Mucosa of descending colon (tissue), 3 donors: Measurements from ENCODE around the gene SLC25A21. TPM values are rescaled to one million over a fixed set of nuclear protein-coding genes. Genes with fewer than 3 reads are reported as not detected.

ENCODE experiments used
- ATAC-seq: fragments of 200-7000 bp; cut with Tn5 transposase; one replicate; pipeline ENCODE4 v1.9.1; 2020; ENCODE audit warnings: mild to moderate bottlenecking, moderate library complexity
- DNase-seq, 3 donors: peaks; one replicate each; pipeline ENCODE4 v3.0.0-alpha.2; 2020
- H3K36me3 ChIP-seq: fragments of 200-600 bp; one replicate; pipeline ENCODE4 v1.8.0; 2021; ENCODE audit warnings: low read depth, mild to moderate bottlenecking
- H3K4me1 ChIP-seq: fragments of 200-600 bp; one replicate; pipeline ENCODE4 v1.8.0; 2021; ENCODE audit warnings: low read depth, mild to moderate bottlenecking
- H3K4me3 ChIP-seq: fragments of 200-600 bp; one replicate; pipeline ENCODE4 v1.8.0; 2021; ENCODE audit warnings: mild to moderate bottlenecking
- H3K9me3 ChIP-seq: fragments of 200-600 bp; one replicate; pipeline ENCODE4 v1.8.0; 2021; ENCODE audit warnings: mild to moderate bottlenecking
- intact Hi-C, 2 donors: fragments of 100-400 bp; cut with DNase I in 1 of 2; cut with micrococcal nuclease in 1 of 2; formaldehyde crosslinking; loops; one replicate each; pipeline versions ENCODE4 v1.11.0 to v1.11.1; 2022; cut with DNase I, micrococcal nuclease
- total RNA-seq, 3 donors: library from RNA; stranded (reverse); fragmentation: NEBNext Ultra II Directional in 2 of 3; extraction: Animal tissue kit (Norgen Biotek cat#: 25700) in 2 of 3; gene quantifications; one replicate each; pipeline versions ENCODE4 v1.2.1 to v1.2.4, GENCODE V29; 2021 to 2023
- TF ChIP-seq, protein P1 (sequence below): fragments of 200-600 bp; IDR thresholded peaks from one replicate; pipeline ENCODE4 v1.8.0; 2022; ENCODE audit warnings: antibody characterized with exemption, mild to moderate bottlenecking
- donor health status: DM: no; HTN: no; CAD: no; lungs with moderate emphysema.
- donor health status: DM: no; HTN: no; CAD: no.
- donor health status: DM: no; HTN: yes; CAD: no.

The SLC25A21 gene
- total RNA-seq, 3 donors from 2014 or later: 0.31 to 1.4 (median 0.61) TPM

DNA sequence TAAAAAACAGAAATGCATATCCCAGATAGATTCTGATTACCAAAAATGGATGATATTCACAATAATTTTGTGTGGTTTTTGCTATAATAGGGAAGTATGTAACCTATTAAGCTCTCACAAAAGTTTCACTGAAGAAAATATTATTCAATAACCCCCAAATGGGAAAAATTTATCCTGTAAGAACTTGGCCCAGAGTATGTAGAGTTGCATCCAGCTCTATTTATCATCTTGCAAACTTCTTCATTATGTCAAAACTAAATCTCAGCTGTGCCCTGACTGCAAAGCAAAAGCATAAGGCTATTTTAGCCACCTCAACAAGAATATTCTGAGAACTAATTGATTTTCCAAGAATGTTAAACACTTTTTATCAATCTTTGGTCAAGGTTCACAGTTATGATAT, 311.6 kb downstream of the SLC25A21 start:
- ATAC-seq (no peak), DNase-seq (no peak)
- TF ChIP-seq, protein P1, sequence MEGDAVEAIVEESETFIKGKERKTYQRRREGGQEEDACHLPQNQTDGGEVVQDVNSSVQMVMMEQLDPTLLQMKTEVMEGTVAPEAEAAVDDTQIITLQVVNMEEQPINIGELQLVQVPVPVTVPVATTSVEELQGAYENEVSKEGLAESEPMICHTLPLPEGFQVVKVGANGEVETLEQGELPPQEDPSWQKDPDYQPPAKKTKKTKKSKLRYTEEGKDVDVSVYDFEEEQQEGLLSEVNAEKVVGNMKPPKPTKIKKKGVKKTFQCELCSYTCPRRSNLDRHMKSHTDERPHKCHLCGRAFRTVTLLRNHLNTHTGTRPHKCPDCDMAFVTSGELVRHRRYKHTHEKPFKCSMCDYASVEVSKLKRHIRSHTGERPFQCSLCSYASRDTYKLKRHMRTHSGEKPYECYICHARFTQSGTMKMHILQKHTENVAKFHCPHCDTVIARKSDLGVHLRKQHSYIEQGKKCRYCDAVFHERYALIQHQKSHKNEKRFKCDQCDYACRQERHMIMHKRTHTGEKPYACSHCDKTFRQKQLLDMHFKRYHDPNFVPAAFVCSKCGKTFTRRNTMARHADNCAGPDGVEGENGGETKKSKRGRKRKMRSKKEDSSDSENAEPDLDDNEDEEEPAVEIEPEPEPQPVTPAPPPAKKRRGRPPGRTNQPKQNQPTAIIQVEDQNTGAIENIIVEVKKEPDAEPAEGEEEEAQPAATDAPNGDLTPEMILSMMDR: no peak
- intact Hi-C loops: no loop called here
- Histone ChIP-seq H3K36me3 (no peaks in the 10 kb centered on the region), H3K9me3 (no peaks in the 10 kb centered on the region), H3K4me1 (peaks cover 10% of the 10 kb centered on the region), H3K4me3 (no peak overlapping the region)

DNA sequence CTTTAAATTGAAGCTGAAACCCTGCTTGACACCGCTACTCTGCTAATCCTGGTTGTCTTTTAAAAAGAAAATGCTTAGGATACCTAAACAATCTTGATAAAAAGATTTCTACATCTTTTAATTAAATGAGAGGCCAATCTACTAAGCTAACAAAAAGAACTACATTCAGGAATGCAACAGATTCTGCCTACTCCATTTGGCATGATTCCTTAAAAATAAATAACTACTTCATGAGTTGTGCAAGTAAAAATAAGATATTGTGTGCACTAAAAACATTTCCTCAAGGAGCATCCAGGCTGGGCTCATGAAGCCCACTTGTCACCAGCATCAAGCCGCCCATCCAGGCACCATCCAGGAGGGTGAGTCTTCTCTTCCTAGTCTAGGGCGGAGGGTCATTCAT, 313.3 kb downstream of the SLC25A21 start:
- TF ChIP-seq, protein P1: no peak
- ATAC-seq (no peak), DNase-seq (no peak)
- intact Hi-C loops: no loop called here
- Histone ChIP-seq H3K36me3 (no peaks in the 10 kb centered on the region), H3K4me1 (peaks cover 12% of the 10 kb centered on the region), H3K9me3 (no peaks in the 10 kb centered on the region), H3K4me3 (no peak overlapping the region)

DNA sequence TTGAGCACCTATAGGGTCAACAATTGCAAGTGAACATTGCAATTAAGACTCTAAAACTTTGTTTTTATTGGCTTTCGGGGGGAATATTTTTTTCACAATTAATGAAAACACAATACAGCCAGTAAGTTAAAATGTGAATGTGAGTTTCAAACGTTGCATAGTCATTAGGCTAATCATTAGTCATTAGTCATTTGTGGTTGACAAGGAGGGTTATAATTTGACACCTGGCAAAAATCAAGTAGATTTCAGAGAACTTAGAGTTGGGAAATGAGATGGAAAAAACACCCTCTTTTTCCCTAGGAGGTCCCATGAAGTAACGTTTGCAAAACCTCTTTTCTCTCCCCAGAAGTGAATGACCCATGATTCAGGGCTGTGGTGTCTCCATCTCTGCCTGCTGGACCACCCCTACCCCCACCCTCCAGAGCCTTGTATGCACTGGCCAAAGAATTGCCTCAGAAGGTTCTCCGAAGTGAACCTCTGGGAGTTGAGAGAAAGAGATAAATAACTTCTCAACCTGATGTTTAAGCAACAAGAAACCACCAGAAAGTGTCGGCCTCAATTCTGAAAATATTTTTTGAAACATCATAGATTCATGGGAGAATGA, 314.5 kb downstream of the SLC25A21 start:
- TF ChIP-seq, protein P1: no peak
- intact Hi-C loops: no loop called here
- ATAC-seq: no peak
- no peaks in the 10 kb centered on the region for H3K36me3 ChIP-seq
- H3K4me3 ChIP-seq: no peak overlapping the region
- H3K4me1 ChIP-seq: peaks cover 16% of the 10 kb centered on the region
- no peak for DNase-seq
- no peaks in the 10 kb centered on the region for H3K9me3 ChIP-seq

DNA sequence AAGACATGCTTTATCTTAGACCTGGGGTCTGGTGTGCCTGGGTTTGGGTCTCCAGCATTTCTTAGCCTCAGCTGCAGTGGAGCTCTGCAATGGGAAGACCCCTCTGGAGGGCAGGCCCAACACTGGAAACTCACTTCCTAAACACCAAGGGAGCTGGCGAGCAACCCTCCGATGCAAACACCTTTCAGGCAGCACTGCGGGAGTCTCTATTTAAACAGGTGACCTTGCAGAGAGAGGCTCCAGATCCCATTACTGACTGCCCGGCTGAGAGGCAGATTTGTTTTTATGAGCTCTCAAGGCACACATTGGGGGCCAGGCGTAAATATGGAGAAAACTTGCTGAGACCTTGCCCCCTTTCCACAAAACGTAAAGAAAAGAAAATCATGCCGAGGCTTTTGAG, 315.3 kb downstream of the SLC25A21 start:
- Histone ChIP-seq H3K36me3 (no peaks in the 10 kb centered on the region), H3K4me1 (peaks cover 16% of the 10 kb centered on the region), H3K4me3 (no peak overlapping the region), H3K9me3 (no peaks in the 10 kb centered on the region)
- intact Hi-C loops: no loop called here
- TF ChIP-seq, protein P1: no peak
- DNase-seq (no peak), ATAC-seq (no peak)

DNA sequence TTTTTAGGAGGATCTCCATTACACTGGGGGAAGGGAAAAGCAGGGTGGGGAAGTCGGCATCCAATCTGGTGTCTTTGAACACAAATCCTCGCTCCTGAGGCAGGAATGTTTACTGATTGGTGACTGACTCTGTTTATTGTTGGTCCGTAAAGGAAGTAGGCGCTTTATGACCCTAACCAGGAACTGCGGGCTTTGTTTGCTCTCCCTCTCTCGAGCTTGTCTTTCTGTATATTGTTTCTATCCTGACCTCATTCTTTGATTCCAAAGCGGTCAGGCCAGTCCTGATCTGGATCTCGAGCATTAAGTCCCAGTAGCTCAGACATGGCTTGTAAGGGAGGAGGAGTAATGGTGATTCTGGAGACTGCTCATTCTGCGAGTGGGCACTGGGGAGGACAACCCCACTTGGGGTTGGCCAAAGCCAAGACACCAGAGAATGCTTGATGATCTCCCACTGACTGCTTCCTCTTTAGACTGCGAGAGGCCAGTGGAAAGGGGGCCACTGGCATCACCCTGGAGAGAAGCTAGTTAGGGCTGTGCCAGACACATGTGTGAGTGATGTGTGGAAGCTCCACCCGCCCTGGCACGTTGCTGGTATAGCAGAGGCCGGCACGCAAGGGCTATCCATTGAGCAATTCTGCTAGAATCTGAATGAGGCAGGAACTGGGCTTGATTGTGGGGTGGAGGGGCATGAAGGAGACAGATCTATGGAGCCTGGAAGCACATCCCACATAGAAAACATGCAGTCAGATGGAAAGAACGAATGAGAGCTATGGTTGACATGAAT, 316.1 kb downstream of the SLC25A21 start:
- TF ChIP-seq, protein P1: no peak
- Histone ChIP-seq H3K4me1 (peaks cover 16% of the 10 kb centered on the region), H3K36me3 (no peaks in the 10 kb centered on the region), H3K9me3 (no peaks in the 10 kb centered on the region), H3K4me3 (no peak overlapping the region)
- peak; percentile 49 to 70 (median 57) for DNase-seq
- intact Hi-C loops: no loop called here
- ATAC-seq: peak; percentile 96
